Esophagus muscularis mucosa (tissue), 4 donors: ENCODE data around the gene PTPRK. TPM values are rescaled to one million over a fixed set of nuclear protein-coding genes. Genes with fewer than 3 reads are reported as not detected.
A peak's percentile ranks its signal among the peaks of the same experiment; 100 is the strongest.

ENCODE experiments used
- DNase-seq: peaks from one replicate; pipeline ENCODE4 v3.0.0-alpha.2; 2017; ENCODE audit errors: extremely low spot score
- H3K27ac ChIP-seq, 4 donors: fragments of 200-600 bp; sonication (generic); replicated peaks in 1 of 4; 1 replicate in 3 of 4; 2 replicates in 1 of 4; pipeline ENCODE4 v1.5.1; 2016 to 2019; ENCODE audit warnings: mild to moderate bottlenecking in 1 of 4
- H3K27me3 ChIP-seq, 4 donors: fragments of 200-600 bp; sonication (generic); one replicate each; pipeline versions ENCODE4 v1.5.1 to v1.6.0; 2016 to 2019
- H3K36me3 ChIP-seq, 4 donors: fragments of 200-600 bp; sonication (generic); one replicate each; pipeline ENCODE4 v1.5.1; 2016 to 2019
- H3K4me1 ChIP-seq, 4 donors: fragments of 200-600 bp; sonication (generic); one replicate each; pipeline ENCODE4 v1.5.1; 2016 to 2019
- H3K4me3 ChIP-seq, 4 donors: fragments of 200-600 bp; sonication (generic); 1 replicate in 2 of 4; 2 replicates in 2 of 4; pipeline ENCODE4 v1.5.1; 2016 to 2019; ENCODE audit warnings: mild to moderate bottlenecking in 4 of 4, moderate library complexity in 1 of 4
- H3K9me3 ChIP-seq, 4 donors: fragments of 200-600 bp; sonication (generic); 1 replicate in 3 of 4; 2 replicates in 1 of 4; pipeline ENCODE4 v1.5.1; 2016 to 2019
- EP300 ChIP-seq: sonication (generic); formaldehyde crosslinking; IDR thresholded peaks from one replicate; pipeline ENCODE4 v1.6.1; 2017; ENCODE audit warnings: antibody characterized with exemption
- POLR2A ChIP-seq: fragments of 450-650 bp; IDR thresholded peaks from one replicate; pipeline ENCODE4 v1.6.1; 2017; ENCODE audit warnings: antibody characterized with exemption, moderate library complexity, mild to moderate bottlenecking, low read depth
- POLR2AphosphoS5 ChIP-seq, 2 donors: sonication (generic); formaldehyde crosslinking; IDR thresholded peaks; one replicate each; pipeline ENCODE4 v1.6.1; 2017; ENCODE audit warnings: antibody characterized with exemption in 2 of 2
- WGBS: methylation state at CpG from one replicate; pipeline ENCODE4 v1.1.5; 2018; 5-methylcytosine and 5-hydroxymethylcytosine counted together
- intact Hi-C: fragments of 100-400 bp; cut with DNase I; formaldehyde crosslinking; loops from one replicate; pipeline ENCODE4 v1.15.1; 2023
- total RNA-seq, 4 donors: library from RNA; depleted of rRNA; stranded (reverse); fragments of >200 nt; gene quantifications; one replicate each; pipeline versions ENCODE4 v1.1.0 to v1.2.1, GENCODE V29; 2016
- TF ChIP-seq, protein P1 (sequence below), 3 experiments: fragments of 200-600 bp in 2 of 3; fragments of 450-650 bp in 1 of 3; sonication (generic) in 2 of 3; IDR thresholded peaks; one replicate each; pipeline ENCODE4 v1.5.1; 2017 to 2019; ENCODE audit warnings: antibody characterized with exemption in 3 of 3, mild to moderate bottlenecking in 2 of 3, moderate library complexity in 1 of 3

PTPRK gene
- total RNA-seq, 4 donors from 2014 or later = 36.8 to 53.1 (median 43.8) TPM

DNA sequence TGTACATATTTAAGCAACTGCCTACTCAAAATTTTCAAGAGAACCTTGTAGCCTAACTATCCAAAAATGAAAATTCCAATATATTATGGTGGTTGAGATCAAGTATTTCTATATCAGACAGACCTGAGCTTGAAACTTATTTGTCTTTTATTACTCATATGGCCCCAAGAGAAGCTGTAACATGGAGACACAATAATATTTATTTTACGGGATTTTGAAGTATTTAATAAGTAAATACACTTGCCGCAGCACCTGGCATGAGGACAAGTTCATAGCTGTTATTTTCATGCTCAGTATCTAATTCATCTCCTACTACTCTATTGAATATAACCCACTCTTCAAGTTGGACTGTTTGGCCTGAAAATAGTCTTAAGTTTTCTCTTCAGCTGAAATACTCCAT is 28.0 kb downstream of the PTPRK start:
- no peaks in the 10 kb centered on the region for H3K9me3 ChIP-seq
- no peaks in the 10 kb centered on the region for H3K36me3 ChIP-seq
- peak overlapping the region; percentile 67 to 80 (median 72) for H3K27ac ChIP-seq
- peak overlapping the region; percentile 44 to 54 (median 51) for H3K4me3 ChIP-seq
- 47% methylated on average over 2 of the region's 2 CpGs for WGBS
- peaks cover 34 to 57% (median 43%) of the 10 kb centered on the region in 4 donors for H3K4me1 ChIP-seq
- no peak for TF ChIP-seq POLR2A
- no peak for TF ChIP-seq EP300
- no peak for TF ChIP-seq POLR2AphosphoS5 (IDR thresholded peaks at IDR 0.05)
- TF ChIP-seq, protein P1, sequence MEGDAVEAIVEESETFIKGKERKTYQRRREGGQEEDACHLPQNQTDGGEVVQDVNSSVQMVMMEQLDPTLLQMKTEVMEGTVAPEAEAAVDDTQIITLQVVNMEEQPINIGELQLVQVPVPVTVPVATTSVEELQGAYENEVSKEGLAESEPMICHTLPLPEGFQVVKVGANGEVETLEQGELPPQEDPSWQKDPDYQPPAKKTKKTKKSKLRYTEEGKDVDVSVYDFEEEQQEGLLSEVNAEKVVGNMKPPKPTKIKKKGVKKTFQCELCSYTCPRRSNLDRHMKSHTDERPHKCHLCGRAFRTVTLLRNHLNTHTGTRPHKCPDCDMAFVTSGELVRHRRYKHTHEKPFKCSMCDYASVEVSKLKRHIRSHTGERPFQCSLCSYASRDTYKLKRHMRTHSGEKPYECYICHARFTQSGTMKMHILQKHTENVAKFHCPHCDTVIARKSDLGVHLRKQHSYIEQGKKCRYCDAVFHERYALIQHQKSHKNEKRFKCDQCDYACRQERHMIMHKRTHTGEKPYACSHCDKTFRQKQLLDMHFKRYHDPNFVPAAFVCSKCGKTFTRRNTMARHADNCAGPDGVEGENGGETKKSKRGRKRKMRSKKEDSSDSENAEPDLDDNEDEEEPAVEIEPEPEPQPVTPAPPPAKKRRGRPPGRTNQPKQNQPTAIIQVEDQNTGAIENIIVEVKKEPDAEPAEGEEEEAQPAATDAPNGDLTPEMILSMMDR (IDR thresholded peaks at IDR 0.05) = no peak
- no peaks in the 10 kb centered on the region for H3K27me3 ChIP-seq
- no peak for DNase-seq
- intact Hi-C loops = no loop called here

DNA sequence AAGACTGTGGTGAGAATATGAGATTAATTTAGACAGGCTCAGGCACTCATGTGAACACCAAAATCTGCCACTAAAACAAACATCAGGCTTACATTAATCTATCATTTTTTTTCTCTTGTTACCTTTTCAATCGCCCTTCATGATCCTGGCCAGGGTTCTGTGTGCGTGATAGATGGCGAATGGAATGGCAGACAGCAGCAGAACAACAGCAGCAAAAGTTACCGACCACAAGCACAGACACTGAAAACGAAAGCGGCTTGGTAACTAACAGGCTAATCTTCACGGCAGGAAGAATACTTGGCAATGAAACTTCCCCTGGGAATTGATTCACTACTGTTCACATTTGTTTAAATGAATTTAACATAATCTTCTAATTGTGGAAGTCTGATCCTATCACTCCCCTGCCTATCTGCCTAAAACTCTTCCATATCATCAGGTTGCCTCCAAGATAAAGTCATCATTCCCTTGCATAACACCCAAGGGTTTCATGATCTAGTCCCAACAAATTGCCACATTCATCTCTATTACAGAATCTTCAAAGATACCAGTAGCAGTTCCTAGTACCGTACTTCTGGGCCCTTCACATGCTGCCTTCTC is 28.7 kb downstream of the PTPRK start:
- H3K27ac ChIP-seq = peak overlapping the region; percentile 67 to 80 (median 72)
- no peaks in the 10 kb centered on the region for H3K36me3 ChIP-seq
- no peak for DNase-seq
- H3K27me3 ChIP-seq = no peaks in the 10 kb centered on the region
- H3K9me3 ChIP-seq = no peaks in the 10 kb centered on the region
- peak overlapping the region; percentile 44 to 54 (median 51) for H3K4me3 ChIP-seq
- intact Hi-C loops = no loop called here
- H3K4me1 ChIP-seq = peaks cover 34 to 56% (median 39%) of the 10 kb centered on the region in 4 donors
- 19% methylated on average over 8 of the region's 8 CpGs for WGBS
- TF ChIP-seq, protein P1 (IDR thresholded peaks at IDR 0.05) = no peak
- peak; percentile 15 to 49 for TF ChIP-seq POLR2AphosphoS5 (IDR thresholded peaks at IDR 0.05)

DNA sequence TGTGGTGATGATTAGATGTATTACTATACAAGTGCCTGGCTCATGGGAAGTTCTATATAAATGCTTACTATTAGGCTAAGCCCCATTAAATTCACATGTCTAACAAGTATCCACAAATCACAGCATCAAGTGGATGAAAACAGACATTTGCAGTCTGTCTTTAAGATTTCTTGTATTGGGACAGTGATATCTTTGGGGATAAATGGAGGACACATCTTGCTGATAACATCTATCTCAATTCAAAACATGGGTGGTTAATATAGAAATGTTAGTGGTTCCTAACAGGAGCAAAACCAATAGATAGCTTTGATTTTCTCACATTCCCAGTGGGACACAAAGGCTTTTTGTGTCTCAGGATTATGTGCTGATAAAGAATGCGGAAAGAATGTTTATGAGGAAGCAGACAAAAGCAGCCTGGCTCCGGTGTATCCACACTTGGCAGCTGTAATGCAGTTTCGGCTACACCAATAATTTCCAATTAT is 29.3 kb downstream of the PTPRK start:
- DNase-seq = no peak
- TF ChIP-seq POLR2A (no peak), POLR2AphosphoS5 (IDR thresholded peaks at IDR 0.05) (no peak), EP300 (no peak)
- TF ChIP-seq, protein P1 (IDR thresholded peaks at IDR 0.05) = no peak
- Histone ChIP-seq H3K36me3 (no peaks in the 10 kb centered on the region), H3K27ac (peak overlapping the region; percentile 67 to 80 (median 72)), H3K4me1 (peaks cover 34 to 50% (median 37%) of the 10 kb centered on the region in 4 donors), H3K4me3 (peak overlapping the region; percentile 44 to 54 (median 51)), H3K9me3 (no peaks in the 10 kb centered on the region), H3K27me3 (no peaks in the 10 kb centered on the region)
- intact Hi-C loops = no loop called here
- WGBS = 26% methylated on average over 3 of the region's 3 CpGs

DNA sequence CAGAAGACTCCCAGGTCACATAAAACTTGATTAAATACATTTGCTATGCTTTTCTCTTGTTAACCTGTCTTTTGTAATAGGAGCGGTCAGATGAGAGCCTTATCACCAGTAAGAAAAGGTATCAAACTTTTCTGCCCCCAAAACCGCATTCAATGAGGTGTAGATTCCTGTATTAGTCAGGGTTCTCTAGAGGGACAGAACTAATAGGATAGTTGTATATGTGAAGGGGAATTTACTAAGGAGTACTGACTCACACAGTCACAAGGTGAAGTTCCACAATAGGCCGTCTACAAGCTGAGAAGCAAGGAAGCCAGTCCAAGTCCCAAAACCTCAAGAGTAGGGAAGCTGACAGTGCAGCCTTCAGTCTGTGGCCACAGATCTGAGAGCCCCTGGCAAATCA is 32.7 kb downstream of the PTPRK start:
- intact Hi-C loops = no loop called here

More for the DNA sequence above, 32.7 kb downstream of the PTPRK start:
- no peaks in the 10 kb centered on the region for H3K9me3 ChIP-seq
- DNase-seq = no peak
- peaks cover 25 to 39% (median 29%) of the 10 kb centered on the region in 4 donors for H3K4me1 ChIP-seq
- H3K36me3 ChIP-seq = no peaks in the 10 kb centered on the region
- no peak overlapping the region for H3K4me3 ChIP-seq
- H3K27me3 ChIP-seq = no peaks in the 10 kb centered on the region
- H3K27ac ChIP-seq = no peak overlapping the region
- WGBS = 88% methylated on average over 3 of the region's 3 CpGs
- no peak for TF ChIP-seq EP300
- no peak for TF ChIP-seq POLR2A
- TF ChIP-seq, protein P1 (IDR thresholded peaks at IDR 0.05) = no peak
- TF ChIP-seq POLR2AphosphoS5 (IDR thresholded peaks at IDR 0.05) = no peak
